ENCODE results near the gene ARMC6.

DNA sequence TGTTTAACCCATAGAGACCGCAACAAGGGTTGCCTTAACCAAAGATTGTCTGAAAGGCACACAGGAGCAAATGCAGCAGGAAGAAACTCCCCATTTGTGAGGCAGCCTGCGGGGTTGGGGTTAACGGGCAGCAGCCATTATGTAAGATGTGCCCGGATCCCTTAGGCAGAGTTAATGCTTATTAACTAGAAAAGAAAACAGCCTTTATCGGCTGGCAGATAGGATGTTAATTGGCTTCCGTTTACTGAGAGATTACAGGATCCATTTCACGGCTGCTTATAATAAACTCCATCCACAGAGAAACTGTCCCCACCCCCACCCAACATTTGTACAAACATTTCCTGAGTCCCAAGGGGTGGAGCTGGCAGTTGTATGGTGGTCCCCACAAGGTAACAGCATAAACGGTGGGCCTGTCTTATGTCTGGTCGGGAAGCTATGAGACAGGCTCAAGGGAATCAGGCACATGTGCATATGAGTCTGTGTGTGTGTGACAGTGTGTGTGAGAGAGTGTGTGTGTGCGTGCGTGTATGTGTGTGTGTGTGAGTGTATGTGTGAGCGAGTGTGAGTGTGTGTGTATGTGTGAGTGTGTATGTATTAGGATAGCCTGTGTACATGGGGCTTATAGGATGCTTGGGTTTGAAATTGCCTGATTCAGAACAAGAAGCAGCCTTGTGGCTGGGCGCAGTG, 40.9 kb downstream of the ARMC6 start:
- TF ChIP-seq CTCF (IDR thresholded peaks at IDR 0.05; ENCODE audit: borderline replicate concordance, extremely low read depth, low read length, poor library complexity, severe bottlenecking): no peak
- no peak for TF ChIP-seq EZH2 (IDR thresholded peaks at IDR 0.05; ENCODE audit: borderline replicate concordance, low read depth, low read length, severe bottlenecking)

All from DND-41 (cell line).